ENCODE data around the gene NUSAP1. TPM values are rescaled to one million over a fixed set of nuclear protein-coding genes. Genes with fewer than 3 reads are reported as not detected.
A peak's percentile ranks its signal among the peaks of the same experiment; 100 is the strongest.

Gene NUSAP1
- total RNA-seq, 1 experiment from 2014 or later, result 158 TPM

DNA sequence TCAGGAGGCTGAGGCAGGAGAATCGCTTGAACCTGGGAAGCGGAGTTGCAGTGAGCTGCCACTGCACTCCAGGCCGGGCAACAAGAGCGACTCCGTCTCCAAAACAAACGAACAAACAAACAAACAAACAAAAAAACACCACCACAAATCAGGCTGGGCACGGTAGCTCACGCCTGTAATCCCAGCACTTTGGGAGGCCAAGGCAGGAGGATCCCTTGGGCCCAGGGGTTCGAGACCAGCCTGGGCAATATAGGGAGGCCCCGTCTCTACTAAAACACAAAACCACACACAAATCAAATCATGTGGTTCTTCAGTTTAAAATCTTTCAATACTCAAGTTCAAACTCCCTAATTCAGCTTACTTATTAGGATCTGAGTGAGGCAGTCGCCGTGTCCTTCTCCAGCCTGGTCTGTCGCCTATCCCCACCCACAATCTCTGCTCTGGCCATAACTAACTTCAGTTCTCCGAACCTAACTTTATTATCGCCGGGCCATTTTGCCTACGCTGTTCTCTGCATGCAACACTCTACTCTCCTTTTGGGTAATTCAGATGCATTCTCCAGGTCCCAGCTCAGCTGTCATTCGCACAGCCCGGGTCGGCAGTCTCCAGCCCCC, 83.6 kb downstream of the NUSAP1 start:
- no peak overlapping the region for H4K5ac ChIP-seq (ENCODE audit: insufficient read length, low read depth, low read length)
- no peak overlapping the region for H3K18ac ChIP-seq (ENCODE audit: insufficient read length, low read depth, low read length)
- H2AK5ac ChIP-seq (ENCODE audit: insufficient read length, low read length), result no peak overlapping the region
- H3K36me3 Mint-ChIP-seq (ENCODE audit: insufficient read depth in 1 of 3, low read depth in 3 of 3), result peaks cover 0 to 2% (median 2%) of the 10 kb centered on the region in 3 experiments; a peak in 3 of 7 replicates
- H2BK15ac ChIP-seq (ENCODE audit: low read depth, low read length), result no peak overlapping the region
- peak overlapping the region; percentile 1 to 97 (median 97); a peak in 4 of 7 replicates for H3K27ac Mint-ChIP-seq
- no peak overlapping the region for H2BK12ac ChIP-seq (ENCODE audit: insufficient read length, low read depth, low read length)
- peaks cover 17% of the 10 kb centered on the region; the same call in 1 of the 2 replicates for H3K79me2 ChIP-seq (ENCODE audit: insufficient read depth, low read length)
- H3K23me2 ChIP-seq (ENCODE audit: insufficient read length, low read depth, low read length, poor library complexity, severe bottlenecking), result peaks cover 5% of the 10 kb centered on the region
- peak overlapping the region; percentile 97 for H3K4me2 ChIP-seq (ENCODE audit: insufficient read depth, insufficient read length, low read length)
- H3T11ph ChIP-seq (ENCODE audit: low read length), result no peak overlapping the region
- peaks cover 7% of the 10 kb centered on the region for H3K79me1 ChIP-seq (ENCODE audit: insufficient read depth, low read depth, low read length, poor library complexity, severe bottlenecking)
- no peak overlapping the region for H2BK20ac ChIP-seq (ENCODE audit: low read depth, low read length, poor library complexity, severe bottlenecking)
- H4K91ac ChIP-seq (ENCODE audit: insufficient read length, low read depth, low read length), result no peak overlapping the region
- no peak overlapping the region for H2BK120ac ChIP-seq (ENCODE audit: low read depth, low read length, poor library complexity, severe bottlenecking)
- H3K4me1 Mint-ChIP-seq, result peaks cover 21 to 24% of the 10 kb centered on the region in 2 experiments
- H3K9ac ChIP-seq (ENCODE audit: extremely low read depth, insufficient read length, low read length), result peak overlapping the region; percentile 67
- H3K27me3 ChIP-seq (ENCODE audit: insufficient read depth, low read length), result no peaks in the 10 kb centered on the region
- no peak overlapping the region for H3K56ac ChIP-seq (ENCODE audit: insufficient read length, low read depth, low read length)
- TF ChIP-seq, protein P1, sequence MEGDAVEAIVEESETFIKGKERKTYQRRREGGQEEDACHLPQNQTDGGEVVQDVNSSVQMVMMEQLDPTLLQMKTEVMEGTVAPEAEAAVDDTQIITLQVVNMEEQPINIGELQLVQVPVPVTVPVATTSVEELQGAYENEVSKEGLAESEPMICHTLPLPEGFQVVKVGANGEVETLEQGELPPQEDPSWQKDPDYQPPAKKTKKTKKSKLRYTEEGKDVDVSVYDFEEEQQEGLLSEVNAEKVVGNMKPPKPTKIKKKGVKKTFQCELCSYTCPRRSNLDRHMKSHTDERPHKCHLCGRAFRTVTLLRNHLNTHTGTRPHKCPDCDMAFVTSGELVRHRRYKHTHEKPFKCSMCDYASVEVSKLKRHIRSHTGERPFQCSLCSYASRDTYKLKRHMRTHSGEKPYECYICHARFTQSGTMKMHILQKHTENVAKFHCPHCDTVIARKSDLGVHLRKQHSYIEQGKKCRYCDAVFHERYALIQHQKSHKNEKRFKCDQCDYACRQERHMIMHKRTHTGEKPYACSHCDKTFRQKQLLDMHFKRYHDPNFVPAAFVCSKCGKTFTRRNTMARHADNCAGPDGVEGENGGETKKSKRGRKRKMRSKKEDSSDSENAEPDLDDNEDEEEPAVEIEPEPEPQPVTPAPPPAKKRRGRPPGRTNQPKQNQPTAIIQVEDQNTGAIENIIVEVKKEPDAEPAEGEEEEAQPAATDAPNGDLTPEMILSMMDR (conservative IDR thresholded peaks at IDR 0.05), result no peak
- H3K27me3 Mint-ChIP-seq (ENCODE audit: low read depth), result no peaks in the 10 kb centered on the region
- H3K4me3 Mint-ChIP-seq, result peak overlapping the region; percentile 95 to 100
- no peaks in the 10 kb centered on the region for H4K20me1 ChIP-seq (ENCODE audit: control insufficient read depth, insufficient read depth, insufficient read length)
- no peak overlapping the region for H3K4ac ChIP-seq (ENCODE audit: low read depth, low read length)
- H3K14ac ChIP-seq (ENCODE audit: insufficient read depth, low read length), result no peak overlapping the region
- no peak overlapping the region for H3K23ac ChIP-seq (ENCODE audit: insufficient read length, low read depth, low read length)
- no peak overlapping the region for H2AFZ ChIP-seq (ENCODE audit: low read length)
- no peak overlapping the region for H4K8ac ChIP-seq (replicated peaks; ENCODE audit: insufficient read length, low read depth, low read length)
- H3K27ac ChIP-seq (ENCODE audit: insufficient read length, low read depth, low read length), result no peak overlapping the region
- H2BK5ac ChIP-seq (ENCODE audit: insufficient read length, low read length), result no peak overlapping the region
- peak; percentile 29 for DNase-seq
- no peaks in the 10 kb centered on the region for H3K9me3 Mint-ChIP-seq
- no peaks in the 10 kb centered on the region for H3K9me3 ChIP-seq (ENCODE audit: control insufficient read depth, low read depth, low read length)
- WGBS (ENCODE audit: extremely low coverage, insufficient read length, low lambda C conversion rate), result no CpG with 5 or more reads among the region's 20 CpGs
- no peaks in the 10 kb centered on the region for H3K4me1 ChIP-seq (ENCODE audit: insufficient read depth, low read length)
